HEK293 (cell line): Measurements from ENCODE around the gene GAB3.

ENCODE experiments used
- GLIS1 ChIP-seq: fragments of 450-650 bp; formaldehyde crosslinking; IDR thresholded peaks from 2 replicates; pipeline ENCODE4 v1.5.1; 2016; ENCODE audit warnings: missing biosample characterization, missing genetic modification characterization
- KLF1 ChIP-seq: fragments of 450-650 bp; formaldehyde crosslinking; IDR thresholded peaks from 2 replicates; pipeline ENCODE4 v1.5.1; 2016; ENCODE audit warnings: missing biosample characterization, missing genetic modification characterization
- TRIM28 ChIP-seq: IDR thresholded peaks from 2 replicates; pipeline ENCODE4 v1.6.1; 2011; ENCODE audit warnings: low read length, control low read depth, borderline replicate concordance
- YY1 ChIP-seq: fragments of 450-650 bp; formaldehyde crosslinking; IDR thresholded peaks from 2 replicates; pipeline ENCODE4 v1.5.1; 2018; ENCODE audit warnings: missing biosample characterization, missing genetic modification characterization
- ZBTB8A ChIP-seq: fragments of 450-650 bp; formaldehyde crosslinking; IDR thresholded peaks from 2 replicates; pipeline ENCODE4 v1.5.1; 2016; ENCODE audit warnings: missing biosample characterization, missing genetic modification characterization
- ZNF350 ChIP-seq: fragments of 450-650 bp; formaldehyde crosslinking; IDR thresholded peaks from 2 replicates; pipeline ENCODE4 v1.5.0; 2017; ENCODE audit warnings: missing biosample characterization, mild to moderate bottlenecking, missing genetic modification characterization
- ZNF423 ChIP-seq: fragments of 450-650 bp; formaldehyde crosslinking; IDR thresholded peaks from 2 replicates; pipeline ENCODE4 v1.5.1; 2016; ENCODE audit warnings: missing biosample characterization, missing genetic modification characterization
- ZNF514 ChIP-seq: fragments of 450-650 bp; formaldehyde crosslinking; IDR thresholded peaks from 2 replicates; pipeline ENCODE4 v1.5.1; 2016; ENCODE audit warnings: missing biosample characterization, missing genetic modification characterization
- ZNF521 ChIP-seq: fragments of 450-650 bp; formaldehyde crosslinking; IDR thresholded peaks from 2 replicates; pipeline ENCODE4 v1.5.1; 2017; ENCODE audit warnings: missing biosample characterization, mild to moderate bottlenecking, missing genetic modification characterization
- ZNF660 ChIP-seq: fragments of 450-650 bp; IDR thresholded peaks from 2 replicates; pipeline ENCODE4 v1.5.1; 2018; ENCODE audit warnings: missing biosample characterization, mild to moderate bottlenecking, missing genetic modification characterization
- TF ChIP-seq, protein P1 (sequence below): fragments of 450-650 bp; formaldehyde crosslinking; IDR thresholded peaks from 2 replicates; pipeline ENCODE4 v1.5.1; 2016; ENCODE audit warnings: missing biosample characterization, missing genetic modification characterization
- TF ChIP-seq, protein P2 (sequence below): fragments of 450-650 bp; formaldehyde crosslinking; IDR thresholded peaks from 2 replicates; pipeline ENCODE4 v1.5.1; 2016; ENCODE audit warnings: missing biosample characterization, missing genetic modification characterization
- TF ChIP-seq, protein P3 (sequence below): fragments of 450-650 bp; formaldehyde crosslinking; IDR thresholded peaks from 2 replicates; pipeline ENCODE4 v1.5.1; 2016; ENCODE audit warnings: missing biosample characterization, missing genetic modification characterization

DNA sequence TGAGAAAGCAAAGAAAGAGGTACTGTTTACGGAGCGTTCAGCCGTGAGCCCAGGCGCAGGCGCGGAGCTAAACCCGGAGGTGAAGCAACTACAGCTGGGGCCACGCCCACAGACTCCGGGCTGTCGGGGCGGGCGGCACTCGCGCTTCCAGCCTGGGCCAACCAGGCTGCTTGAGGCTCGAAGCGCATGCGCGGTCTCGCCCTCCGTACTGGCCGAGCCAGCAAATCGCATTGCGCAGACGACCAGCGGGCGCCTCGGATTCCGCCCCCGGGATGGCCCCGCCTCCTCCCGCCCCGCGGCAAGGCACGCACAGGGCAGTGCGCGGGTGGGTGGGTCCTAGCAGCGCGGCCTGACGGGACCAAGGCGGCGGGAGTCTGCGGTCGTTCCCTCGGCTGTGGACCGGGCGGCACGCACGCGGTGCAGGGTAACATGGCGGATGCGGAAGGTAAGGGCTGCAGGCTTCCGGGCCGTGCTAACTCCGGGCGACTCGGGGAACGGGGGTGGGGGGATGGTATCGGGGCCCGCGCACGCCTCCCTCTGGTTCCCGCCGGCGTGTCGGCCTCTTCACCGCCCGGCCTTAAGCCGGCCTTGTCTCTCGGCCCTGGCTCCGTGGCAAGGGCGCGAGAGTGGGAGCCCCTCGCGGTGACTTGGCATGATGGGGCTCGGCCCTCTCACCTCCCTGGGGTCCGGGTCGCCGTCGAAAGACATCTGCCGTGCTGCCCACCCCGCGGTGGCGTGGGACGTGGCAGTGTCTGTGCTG is 11.8 kb upstream of the GAB3 start, which contains the start of gene DKC1:
- peak; percentile 66; the same call in 1 of the 2 replicates for TF ChIP-seq YY1
- TF ChIP-seq GLIS1 (tag by site-specific recombination), result peak; percentile 26; the same call in 1 of the 2 replicates
- TF ChIP-seq, protein P1, sequence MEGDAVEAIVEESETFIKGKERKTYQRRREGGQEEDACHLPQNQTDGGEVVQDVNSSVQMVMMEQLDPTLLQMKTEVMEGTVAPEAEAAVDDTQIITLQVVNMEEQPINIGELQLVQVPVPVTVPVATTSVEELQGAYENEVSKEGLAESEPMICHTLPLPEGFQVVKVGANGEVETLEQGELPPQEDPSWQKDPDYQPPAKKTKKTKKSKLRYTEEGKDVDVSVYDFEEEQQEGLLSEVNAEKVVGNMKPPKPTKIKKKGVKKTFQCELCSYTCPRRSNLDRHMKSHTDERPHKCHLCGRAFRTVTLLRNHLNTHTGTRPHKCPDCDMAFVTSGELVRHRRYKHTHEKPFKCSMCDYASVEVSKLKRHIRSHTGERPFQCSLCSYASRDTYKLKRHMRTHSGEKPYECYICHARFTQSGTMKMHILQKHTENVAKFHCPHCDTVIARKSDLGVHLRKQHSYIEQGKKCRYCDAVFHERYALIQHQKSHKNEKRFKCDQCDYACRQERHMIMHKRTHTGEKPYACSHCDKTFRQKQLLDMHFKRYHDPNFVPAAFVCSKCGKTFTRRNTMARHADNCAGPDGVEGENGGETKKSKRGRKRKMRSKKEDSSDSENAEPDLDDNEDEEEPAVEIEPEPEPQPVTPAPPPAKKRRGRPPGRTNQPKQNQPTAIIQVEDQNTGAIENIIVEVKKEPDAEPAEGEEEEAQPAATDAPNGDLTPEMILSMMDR (tag by site-specific recombination), result peak; percentile 77
- TF ChIP-seq TRIM28, result no peak
- TF ChIP-seq, protein P2, sequence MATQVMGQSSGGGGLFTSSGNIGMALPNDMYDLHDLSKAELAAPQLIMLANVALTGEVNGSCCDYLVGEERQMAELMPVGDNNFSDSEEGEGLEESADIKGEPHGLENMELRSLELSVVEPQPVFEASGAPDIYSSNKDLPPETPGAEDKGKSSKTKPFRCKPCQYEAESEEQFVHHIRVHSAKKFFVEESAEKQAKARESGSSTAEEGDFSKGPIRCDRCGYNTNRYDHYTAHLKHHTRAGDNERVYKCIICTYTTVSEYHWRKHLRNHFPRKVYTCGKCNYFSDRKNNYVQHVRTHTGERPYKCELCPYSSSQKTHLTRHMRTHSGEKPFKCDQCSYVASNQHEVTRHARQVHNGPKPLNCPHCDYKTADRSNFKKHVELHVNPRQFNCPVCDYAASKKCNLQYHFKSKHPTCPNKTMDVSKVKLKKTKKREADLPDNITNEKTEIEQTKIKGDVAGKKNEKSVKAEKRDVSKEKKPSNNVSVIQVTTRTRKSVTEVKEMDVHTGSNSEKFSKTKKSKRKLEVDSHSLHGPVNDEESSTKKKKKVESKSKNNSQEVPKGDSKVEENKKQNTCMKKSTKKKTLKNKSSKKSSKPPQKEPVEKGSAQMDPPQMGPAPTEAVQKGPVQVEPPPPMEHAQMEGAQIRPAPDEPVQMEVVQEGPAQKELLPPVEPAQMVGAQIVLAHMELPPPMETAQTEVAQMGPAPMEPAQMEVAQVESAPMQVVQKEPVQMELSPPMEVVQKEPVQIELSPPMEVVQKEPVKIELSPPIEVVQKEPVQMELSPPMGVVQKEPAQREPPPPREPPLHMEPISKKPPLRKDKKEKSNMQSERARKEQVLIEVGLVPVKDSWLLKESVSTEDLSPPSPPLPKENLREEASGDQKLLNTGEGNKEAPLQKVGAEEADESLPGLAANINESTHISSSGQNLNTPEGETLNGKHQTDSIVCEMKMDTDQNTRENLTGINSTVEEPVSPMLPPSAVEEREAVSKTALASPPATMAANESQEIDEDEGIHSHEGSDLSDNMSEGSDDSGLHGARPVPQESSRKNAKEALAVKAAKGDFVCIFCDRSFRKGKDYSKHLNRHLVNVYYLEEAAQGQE, result no peak
- no peak for TF ChIP-seq ZNF521 (tag by site-specific recombination)
- no peak for TF ChIP-seq ZNF423
- peak; percentile 39; the same call in 1 of the 2 replicates for TF ChIP-seq KLF1 (tag by site-specific recombination)
- no peak for TF ChIP-seq ZNF514 (tag by site-specific recombination)
- TF ChIP-seq ZNF350 (tag by site-specific recombination), result no peak
- TF ChIP-seq ZBTB8A (tag by site-specific recombination), result peak; percentile 50; the same call in 1 of the 2 replicates
- TF ChIP-seq, protein P3, sequence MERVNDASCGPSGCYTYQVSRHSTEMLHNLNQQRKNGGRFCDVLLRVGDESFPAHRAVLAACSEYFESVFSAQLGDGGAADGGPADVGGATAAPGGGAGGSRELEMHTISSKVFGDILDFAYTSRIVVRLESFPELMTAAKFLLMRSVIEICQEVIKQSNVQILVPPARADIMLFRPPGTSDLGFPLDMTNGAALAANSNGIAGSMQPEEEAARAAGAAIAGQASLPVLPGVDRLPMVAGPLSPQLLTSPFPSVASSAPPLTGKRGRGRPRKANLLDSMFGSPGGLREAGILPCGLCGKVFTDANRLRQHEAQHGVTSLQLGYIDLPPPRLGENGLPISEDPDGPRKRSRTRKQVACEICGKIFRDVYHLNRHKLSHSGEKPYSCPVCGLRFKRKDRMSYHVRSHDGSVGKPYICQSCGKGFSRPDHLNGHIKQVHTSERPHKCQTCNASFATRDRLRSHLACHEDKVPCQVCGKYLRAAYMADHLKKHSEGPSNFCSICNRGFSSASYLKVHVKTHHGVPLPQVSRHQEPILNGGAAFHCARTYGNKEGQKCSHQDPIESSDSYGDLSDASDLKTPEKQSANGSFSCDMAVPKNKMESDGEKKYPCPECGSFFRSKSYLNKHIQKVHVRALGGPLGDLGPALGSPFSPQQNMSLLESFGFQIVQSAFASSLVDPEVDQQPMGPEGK (tag by site-specific recombination), result peak; percentile 71
- TF ChIP-seq ZNF660 (tag by site-specific recombination), result no peak
